HS-5 (cell line): ENCODE measurements around the gene PGA4.
"Not testable (repeated sequence)": the region's sequence is repeated elsewhere in the genome, so short reads cannot be mapped to it uniquely, and the experiment has no call there.

Experiments
- DNase-seq: peaks from one replicate; pipeline ENCODE4 v3.0.0-alpha.2; 2012; ENCODE audit warnings: low read depth

Gene PGA4

DNA sequence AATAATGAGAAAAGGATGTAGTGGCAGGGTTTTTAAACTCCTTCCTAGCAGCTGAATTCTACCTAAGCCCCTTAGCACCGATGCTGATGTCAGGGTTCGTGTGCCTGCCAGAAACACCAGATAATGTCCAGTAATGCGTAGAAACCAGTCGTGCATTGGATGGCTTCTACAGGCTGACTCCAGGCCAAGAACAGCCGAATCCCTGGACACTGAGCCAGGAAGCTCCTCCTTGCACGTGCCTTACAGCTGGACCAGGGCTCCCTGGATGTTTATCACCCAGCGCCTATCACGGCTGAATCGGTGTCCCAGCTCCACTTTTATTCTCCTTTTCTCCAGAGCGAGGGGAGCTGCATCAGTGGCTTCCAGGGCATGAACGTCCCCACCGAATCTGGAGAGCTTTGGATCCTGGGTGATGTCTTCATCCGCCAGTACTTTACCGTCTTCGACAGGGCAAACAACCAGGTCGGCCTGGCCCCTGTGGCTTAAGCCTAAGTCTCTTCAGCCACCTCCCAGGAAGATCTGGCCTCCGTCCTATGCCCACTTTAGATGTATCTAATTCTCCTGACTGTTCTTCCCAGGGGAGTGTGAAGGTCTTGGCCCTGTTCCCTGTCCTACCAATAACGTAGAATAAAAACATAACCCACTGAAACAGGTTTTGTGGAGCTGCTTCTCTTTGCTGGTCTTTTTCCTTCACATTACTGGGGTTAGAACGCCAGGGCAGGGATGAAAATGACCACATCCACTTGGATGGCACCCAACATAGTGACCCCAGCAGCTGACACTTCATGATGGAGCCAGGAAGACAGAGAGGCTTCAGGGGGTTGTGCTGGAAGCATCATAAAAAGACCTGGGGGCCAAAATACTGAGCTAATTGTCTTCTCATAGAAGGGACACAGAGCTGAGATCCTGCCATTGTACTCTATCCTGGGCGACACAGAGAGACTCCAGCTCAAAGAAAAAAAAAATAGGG, 28.9 kb downstream of the PGA4 start:
- not testable (repeated sequence) for DNase-seq

- DNase-seq, result not testable (repeated sequence)
Observed at GRCh38 chr11:61252332-61252731, 30.2 kb downstream of the PGA4 start.

DNA sequence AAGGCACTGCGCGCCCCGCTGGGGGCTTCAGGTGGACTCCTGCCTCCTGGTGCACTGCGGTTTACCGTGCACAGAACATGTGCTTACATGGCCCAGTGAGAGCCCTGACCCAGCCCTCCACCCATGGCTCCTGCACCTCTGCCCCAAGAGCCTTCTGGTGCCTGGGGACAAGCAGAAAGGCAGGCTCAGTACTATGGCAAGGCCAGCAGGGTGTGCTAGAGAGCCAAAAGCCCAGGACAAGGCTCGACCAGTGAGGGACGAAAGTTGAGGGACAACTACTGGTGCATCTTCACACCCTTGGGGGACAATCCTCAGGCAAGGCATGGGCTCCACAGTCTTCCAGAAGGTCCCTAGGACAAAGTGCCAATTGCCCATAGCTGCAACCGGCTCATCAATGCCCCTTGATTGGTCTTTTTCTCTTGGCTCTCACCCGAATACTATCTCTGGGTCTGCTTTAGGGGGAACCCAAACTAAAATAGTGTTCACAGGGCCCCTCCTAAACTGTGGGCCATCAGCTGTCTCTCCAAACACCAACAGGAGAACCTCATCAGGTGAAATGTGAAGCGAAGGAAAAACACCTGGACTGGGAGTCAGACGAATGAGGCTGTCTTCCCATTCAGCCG, 32.4 kb downstream of the PGA4 start:
- DNase-seq, result no peak

DNA sequence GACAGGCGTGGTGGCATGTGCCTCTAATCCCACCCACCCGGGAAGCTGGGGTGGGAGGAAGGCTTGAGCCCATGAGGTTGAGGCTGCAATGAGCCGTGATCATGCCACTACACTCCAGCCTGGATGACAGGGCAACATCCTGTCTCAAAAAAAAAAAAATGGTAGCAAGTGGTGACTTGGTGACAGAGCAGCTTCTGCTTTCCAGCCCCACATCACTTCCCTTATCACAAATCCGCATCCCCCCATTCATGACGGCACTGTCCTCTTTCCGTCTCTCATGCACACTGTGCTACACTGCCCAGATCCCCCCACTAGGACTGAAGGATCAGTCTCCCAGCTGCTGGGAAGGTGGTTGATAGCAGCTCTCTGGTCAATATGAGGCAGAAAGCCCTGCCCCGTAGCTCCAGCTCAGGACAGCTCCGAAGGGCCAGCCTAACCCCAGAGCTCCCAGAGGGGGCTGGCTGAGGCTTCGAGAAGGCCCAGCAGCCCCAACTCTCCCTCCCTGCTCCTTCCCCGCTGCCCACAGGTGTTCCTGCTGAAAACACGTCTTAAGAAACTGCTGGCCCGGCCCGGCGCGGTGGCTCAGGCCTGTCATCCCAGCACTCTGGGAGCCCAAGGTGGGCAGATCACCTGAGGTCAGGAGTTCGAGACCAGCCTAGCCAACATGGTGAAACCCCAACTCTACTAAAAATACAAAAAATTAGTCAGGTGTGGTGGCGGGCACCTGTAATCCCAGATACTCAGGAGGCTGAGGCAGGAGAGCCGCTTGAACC, 34.7 kb downstream of the PGA4 start:
- DNase-seq, result no peak

DNA sequence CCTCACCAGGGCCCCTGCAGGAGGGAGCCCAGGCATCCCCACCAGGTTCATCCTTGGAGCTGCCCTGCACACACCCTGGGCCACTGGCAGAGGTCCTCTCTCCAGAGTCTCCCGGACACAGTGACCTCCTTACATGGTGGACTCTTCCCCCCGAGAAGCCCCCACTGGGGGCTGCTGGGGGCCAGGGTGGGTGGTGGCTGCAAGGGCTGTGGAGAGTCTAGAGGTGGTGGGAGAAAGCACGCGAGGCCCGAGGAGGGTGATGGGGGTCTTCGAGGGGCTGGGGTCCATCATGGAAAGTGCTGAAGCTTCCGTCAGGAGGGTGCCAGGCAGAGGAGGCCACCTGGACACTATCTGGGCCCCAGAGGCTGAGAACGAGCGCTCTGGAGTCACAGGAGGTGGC, 36.4 kb downstream of the PGA4 start:
- DNase-seq, result no peak

DNA sequence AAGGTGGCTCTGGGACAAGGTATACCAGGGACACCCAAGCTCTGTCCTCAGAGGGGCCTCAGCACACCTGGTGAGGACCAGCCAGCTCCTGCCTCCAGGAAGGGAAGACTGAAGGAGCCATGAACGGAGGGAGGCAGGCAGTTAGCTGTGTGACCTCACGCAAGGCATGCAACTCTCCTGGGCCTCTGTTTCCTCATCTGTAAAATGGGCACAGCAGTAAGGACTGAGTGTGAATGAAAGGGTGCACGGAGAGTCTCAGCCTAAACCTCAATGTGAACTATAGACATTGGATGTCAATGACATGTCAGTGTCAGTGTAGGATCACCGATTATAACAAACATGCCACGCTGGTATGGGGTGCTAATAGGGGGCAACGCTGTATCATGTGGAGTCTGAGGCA, 37.2 kb downstream of the PGA4 start:
- no peak for DNase-seq

DNA sequence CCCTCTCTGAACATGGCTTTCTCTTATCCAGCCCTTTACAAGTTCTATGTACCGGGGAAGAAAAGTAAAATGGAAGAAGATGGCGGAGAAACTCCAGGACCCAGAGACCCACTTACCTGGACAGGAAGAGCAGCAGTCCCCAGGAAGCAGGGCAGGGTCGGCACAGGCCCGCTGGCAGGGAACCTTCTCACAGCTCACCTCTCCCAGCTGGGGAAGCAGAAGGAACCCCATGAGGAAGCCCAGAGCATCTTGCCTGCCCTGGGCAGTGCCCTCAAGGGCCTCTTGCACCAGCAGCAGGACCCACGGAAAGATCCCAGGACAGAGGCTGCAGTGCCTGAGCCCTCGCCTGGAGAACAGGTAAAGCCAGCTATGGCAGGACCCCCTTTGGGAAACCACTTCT, 42.2 kb downstream of the PGA4 start:
- no peak for DNase-seq

- DNase-seq, result no peak
Observed at GRCh38 chr11:61264795-61265194, 42.6 kb downstream of the PGA4 start.

DNA sequence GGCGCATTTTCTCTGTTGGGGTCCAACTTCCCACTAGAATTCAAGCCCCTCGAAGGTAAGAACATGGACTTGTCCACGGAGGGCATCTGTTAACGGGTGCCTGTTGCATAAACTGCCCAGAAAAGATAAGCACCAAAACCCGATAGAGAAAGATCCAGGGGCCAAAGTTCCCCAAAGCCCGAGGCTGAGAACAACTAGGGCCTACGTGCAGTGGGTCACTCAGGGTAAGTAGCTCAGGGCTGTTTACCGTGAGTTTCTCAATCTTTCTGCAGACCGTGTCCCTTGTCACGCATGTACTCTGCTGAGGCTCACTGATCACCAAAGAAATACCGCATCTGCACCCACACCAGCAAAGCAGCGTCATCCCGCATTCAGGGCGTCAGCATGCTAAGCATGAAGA, 43.2 kb downstream of the PGA4 start:
- no peak for DNase-seq

- no peak for DNase-seq
Observed at GRCh38 chr11:61266602-61267001, 44.5 kb downstream of the PGA4 start.

DNA sequence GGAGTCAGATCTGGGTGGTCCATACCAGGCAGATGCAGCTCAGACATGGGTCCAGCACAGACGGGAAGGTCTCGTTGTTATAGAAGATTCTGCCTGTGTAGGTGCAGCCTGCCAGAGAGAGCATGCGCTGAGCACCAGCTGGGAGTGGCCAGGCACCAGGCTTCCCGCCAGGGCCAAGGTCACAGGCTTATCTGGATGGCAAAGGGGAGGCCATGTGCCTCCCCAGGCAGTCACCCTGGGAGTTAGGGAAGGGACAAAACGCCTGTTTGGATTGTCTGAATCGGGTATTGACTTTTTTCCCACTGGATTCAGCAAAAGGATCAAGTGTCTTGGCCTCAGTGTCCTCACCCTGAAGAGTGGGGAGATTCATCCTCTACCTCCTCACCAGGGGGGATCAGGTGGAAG, 45.3 kb downstream of the PGA4 start:
- DNase-seq, result no peak

GRCh38 chr11:61268588-61269250, 46.6 kb downstream of the PGA4 start:
- DNase-seq, result no peak

- DNase-seq, result peak; percentile 71
Observed at GRCh38 chr11:61270354-61271076, 48.4 kb downstream of the PGA4 start.

DNA sequence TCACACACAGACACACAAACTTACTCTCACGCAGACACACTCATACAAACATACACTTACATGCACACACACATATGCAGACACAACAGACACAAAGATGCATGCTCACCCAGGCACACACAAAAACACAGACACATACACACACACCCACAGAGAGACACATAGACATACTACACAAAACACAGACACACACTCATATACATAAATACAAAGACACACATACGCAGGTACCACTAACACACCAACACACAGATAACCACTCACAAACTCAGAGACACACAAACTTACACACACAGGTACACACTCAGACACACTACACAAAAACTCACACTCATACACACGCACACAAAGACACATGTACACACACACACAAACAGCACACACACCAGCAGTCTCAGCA, 50.6 kb downstream of the PGA4 start:
- DNase-seq, result no peak

DNA sequence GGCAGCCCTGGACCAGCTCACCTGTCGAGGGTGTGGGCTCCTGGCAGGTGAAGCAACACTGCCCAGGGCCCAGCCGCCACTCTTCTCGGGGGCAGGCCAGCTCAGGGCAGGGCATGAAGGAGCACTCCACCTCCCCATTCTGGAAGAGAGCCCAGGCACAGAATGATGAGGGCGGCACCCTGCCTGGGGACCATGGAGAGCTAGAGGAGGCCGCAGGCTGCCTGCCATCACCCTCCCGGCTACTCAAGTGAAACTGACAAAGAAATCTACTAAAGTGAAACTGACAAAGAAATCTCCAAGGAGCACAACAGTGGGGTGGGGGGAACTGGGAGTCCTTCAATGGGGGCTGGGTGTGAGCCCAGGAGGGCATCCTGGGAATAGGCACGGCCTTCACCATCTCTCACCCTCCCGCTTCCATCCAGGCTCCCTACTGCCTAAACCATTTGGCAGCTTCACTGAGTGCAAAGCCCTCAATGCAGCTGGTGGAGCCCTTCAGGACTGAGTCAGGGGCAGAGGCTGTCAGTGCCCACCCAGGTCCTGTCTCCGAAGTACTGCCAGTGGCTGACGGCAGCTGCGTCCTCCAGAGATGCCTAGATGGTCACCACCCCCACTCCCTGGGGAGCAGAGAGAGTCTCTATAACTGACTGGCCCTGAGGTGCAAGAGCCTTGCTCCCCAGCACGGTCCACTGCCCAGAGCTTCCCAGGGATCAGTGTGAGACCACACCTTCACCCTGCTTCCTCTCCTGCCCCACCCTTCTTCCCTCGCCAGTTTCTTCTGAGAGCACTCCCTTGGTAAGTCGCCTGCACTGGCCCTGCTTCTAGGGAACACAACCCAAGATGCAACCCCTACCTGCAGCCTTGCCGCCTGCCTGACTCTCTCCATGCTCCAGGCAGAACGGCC, 51.3 kb downstream of the PGA4 start:
- DNase-seq, result no peak

- no peak for DNase-seq
Observed at GRCh38 chr11:61274084-61274483, 51.9 kb downstream of the PGA4 start.

DNA sequence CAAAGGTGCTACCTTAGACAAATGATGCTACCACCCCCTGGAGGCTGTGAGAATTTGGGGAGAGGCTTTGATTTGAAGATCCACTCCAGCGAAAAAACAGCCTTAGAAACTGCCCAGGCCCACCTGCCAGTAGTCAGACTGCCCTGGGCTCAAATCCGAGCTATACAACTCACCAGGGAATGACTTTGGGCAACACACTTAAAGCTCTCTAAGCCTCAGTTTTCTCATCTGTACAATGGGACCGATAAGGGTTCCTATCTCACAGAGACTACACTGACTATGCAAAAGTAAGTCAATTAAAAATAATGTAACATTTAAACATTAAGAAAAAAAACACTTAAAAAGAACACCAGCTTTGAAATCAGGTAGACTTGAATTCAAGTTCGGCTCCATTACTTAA, 53.0 kb downstream of the PGA4 start:
- no peak for DNase-seq

DNA sequence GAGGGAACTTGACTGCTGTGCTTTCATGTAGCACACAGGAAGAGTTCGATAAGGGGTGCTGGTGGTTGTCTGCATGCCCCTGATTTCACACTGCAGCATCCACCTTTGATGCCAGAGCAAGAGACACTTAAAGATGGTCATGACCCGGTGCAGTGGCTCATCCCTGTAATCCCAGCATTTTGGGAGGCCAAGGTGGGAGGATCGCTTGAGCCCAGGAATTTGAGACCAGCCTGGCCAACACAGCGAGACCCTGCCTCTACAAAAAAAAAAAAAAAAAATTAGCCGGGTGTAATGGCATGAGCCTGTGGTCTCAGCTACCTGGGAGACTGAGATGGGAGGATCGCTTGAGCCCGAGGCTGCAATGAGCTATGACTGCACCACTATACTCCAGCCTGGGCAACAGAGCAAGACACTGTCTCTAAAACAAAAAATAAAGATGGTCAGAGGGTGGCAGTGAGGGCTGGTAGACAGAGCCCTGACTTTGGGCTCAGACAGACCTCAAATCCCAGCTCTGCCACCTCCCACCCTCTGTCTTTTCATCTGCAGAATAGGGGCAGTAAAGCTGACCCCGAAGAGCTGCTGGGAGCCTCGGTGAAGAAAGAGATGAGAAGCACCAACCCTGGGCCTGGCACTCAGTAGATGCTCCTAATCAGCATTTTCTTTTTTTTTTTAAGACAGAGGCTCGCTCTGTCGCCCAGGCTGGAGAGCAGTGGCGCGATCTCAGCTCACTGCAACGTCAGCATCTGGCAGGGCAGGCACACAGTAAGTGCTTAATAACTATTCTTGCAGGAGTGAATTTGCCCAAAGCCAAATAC, 55.2 kb downstream of the PGA4 start:
- DNase-seq, result no peak

DNA sequence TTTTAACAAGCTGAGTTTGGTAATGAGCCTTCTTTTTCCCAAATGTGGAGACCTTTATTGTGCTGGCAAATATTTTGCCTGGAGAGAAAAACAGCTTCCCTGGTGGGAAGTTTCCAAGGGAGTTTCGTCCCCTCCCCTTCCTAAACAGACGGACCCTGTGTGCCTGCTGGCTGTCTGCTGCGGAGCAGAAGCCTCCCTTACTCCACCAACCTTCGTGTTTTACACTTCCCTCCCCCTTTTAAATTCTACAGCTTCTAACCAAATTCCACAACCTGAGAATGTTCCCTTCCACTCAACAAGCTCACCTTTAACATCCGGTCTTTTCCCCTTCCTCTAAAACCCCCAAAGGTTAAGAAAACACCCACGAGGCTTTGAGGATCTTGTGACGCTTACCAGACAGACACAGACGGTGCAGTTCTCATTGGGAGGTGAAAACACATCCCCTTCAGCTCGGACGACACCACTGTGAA, 55.9 kb downstream of the PGA4 start:
- no peak for DNase-seq
